Neural progenitor cell (in vitro differentiated cells): ENCODE data around the gene HSF2BP. TPM values are rescaled to one million over a fixed set of nuclear protein-coding genes. Genes with fewer than 3 reads are reported as not detected.

Experiments used
- DNase-seq: peaks from one replicate; pipeline ENCODE4 v3.0.0-alpha.2; 2016; ENCODE audit warnings: low spot score
- H2AFZ ChIP-seq: fragments of 200-600 bp; sonication (generic); replicated peaks from 2 replicates; pipeline ENCODE4 v1.6.1; 2016; ENCODE audit warnings: antibody characterized with exemption
- H3F3A ChIP-seq: fragments of 200-600 bp; sonication (generic); 2 replicates; pipeline ENCODE4 v1.6.1; 2016; ENCODE audit warnings: antibody characterized with exemption, low read depth
- H3K27ac ChIP-seq: fragments of 200-600 bp; sonication (generic); 2 replicates; pipeline ENCODE4 v1.5.1; 2016; ENCODE audit warnings: mild to moderate bottlenecking
- H3K27me3 ChIP-seq: fragments of 200-600 bp; sonication (generic); 2 replicates; pipeline ENCODE4 v1.6.1; 2016; ENCODE audit warnings: mild to moderate bottlenecking, moderate library complexity
- H3K36me3 ChIP-seq: fragments of 200-600 bp; sonication (generic); 2 replicates; pipeline ENCODE4 v1.5.1; 2016
- H3K4me1 ChIP-seq: fragments of 200-600 bp; sonication (generic); 2 replicates; pipeline ENCODE4 v1.6.1; 2016; ENCODE audit warnings: mixed run types
- H3K4me2 ChIP-seq: fragments of 200-600 bp; sonication (generic); 2 replicates; pipeline ENCODE4 v1.6.1; 2016
- H3K4me3 ChIP-seq: fragments of 200-600 bp; sonication (generic); 2 replicates; pipeline ENCODE4 v1.5.1; 2016
- H3K79me2 ChIP-seq: fragments of 200-600 bp; sonication (generic); 2 replicates; pipeline ENCODE4 v1.6.1; 2016; ENCODE audit warnings: low read depth
- H3K9ac ChIP-seq: fragments of 200-600 bp; sonication (generic); 2 replicates; pipeline ENCODE4 v1.6.1; 2016
- H3K9me3 ChIP-seq: fragments of 200-600 bp; sonication (generic); 2 replicates; pipeline ENCODE4 v1.5.1; 2016; ENCODE audit warnings: low read depth
- H4K20me1 ChIP-seq: fragments of 200-600 bp; sonication (generic); 2 replicates; pipeline ENCODE4 v1.6.1; 2016; ENCODE audit warnings: low read depth
- H3K27ac Mint-ChIP-seq: 3 replicates; pipeline ENCODE4 v1.8.0; 2021; ENCODE audit warnings: mixed read lengths
- H3K27me3 Mint-ChIP-seq: 2 replicates; pipeline ENCODE4 v1.8.0; 2022; ENCODE audit warnings: low read depth, mild to moderate bottlenecking, inconsistent platforms, moderate library complexity, mixed read lengths; ENCODE audit not compliant: insufficient read depth
- H3K36me3 Mint-ChIP-seq: 3 replicates; pipeline ENCODE4 v1.8.0; 2021; ENCODE audit warnings: mixed read lengths
- H3K4me1 Mint-ChIP-seq: 3 replicates; pipeline ENCODE4 v1.8.0; 2021; ENCODE audit warnings: mixed read lengths
- H3K4me3 Mint-ChIP-seq: 3 replicates; pipeline ENCODE4 v1.8.0; 2021; ENCODE audit warnings: mild to moderate bottlenecking, moderate library complexity, mixed read lengths
- H3K9me3 Mint-ChIP-seq: 3 replicates; pipeline ENCODE4 v1.8.0; 2020; ENCODE audit warnings: mixed read lengths
- CTCF ChIP-seq: fragments of 200-600 bp; sonication (generic); IDR thresholded peaks from 2 replicates; pipeline ENCODE4 v1.5.1; 2017; ENCODE audit warnings: antibody characterized with exemption, mild to moderate bottlenecking
- EZH2 ChIP-seq: fragments of 200-600 bp; sonication (generic); IDR thresholded peaks from 2 replicates; pipeline ENCODE4 v1.6.1; 2017; ENCODE audit warnings: antibody characterized with exemption, mild to moderate bottlenecking, moderate library complexity
- EZH2phosphoT487 ChIP-seq: fragments of 200-600 bp; sonication (generic); IDR thresholded peaks from 2 replicates; pipeline ENCODE4 v1.6.1; 2017; ENCODE audit warnings: antibody characterized with exemption
- total RNA-seq: library from RNA; depleted of rRNA; stranded (reverse); fragments of >200 nt; gene quantifications from 2 replicates; pipeline ENCODE4 v1.2.3, GENCODE V29; 2015; ENCODE audit warnings: low replicate concordance

HSF2BP gene
- total RNA-seq, 1 donor from 2014 or later = 0.71 TPM

DNA sequence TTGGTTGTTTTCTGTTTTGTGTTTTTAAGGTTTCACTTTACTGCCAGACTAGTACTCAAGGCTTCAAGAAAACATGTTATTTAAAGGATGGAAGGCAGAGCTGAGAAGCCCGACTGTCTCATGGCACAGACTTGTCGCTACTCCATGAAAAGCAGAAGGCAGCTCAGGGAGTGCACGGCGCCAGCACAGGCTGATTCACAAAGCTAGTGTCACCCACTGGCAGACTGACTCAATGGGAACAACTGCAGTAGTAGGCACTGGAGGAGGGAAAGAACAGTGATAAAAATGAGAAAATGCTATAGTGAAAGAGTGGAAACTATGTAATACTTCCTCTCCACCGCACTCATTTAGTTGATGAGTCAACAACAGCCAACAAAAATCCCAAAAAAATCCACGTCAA, 14.7 kb downstream of the HSF2BP start:
- H3K36me3 ChIP-seq = no peaks in the 10 kb centered on the region
- Mint-ChIP-seq H3K4me3 (no peak overlapping the region), H3K9me3 (no peaks in the 10 kb centered on the region), H3K27me3 (no peaks in the 10 kb centered on the region), H3K36me3 (no peaks in the 10 kb centered on the region), H3K4me1 (peaks cover 27% of the 10 kb centered on the region), H3K27ac (no peak overlapping the region)
- H4K20me1 ChIP-seq = no peaks in the 10 kb centered on the region
- H3F3A ChIP-seq = peaks cover 2% of the 10 kb centered on the region
- no peaks in the 10 kb centered on the region for H3K27me3 ChIP-seq
- H3K4me3 ChIP-seq = no peak overlapping the region
- H3K9me3 ChIP-seq = no peaks in the 10 kb centered on the region
- H3K27ac ChIP-seq = no peak overlapping the region
- H3K9ac ChIP-seq = no peak overlapping the region
- TF ChIP-seq EZH2 (no peak), CTCF (no peak), EZH2phosphoT487 (no peak)
- H3K4me2 ChIP-seq = no peak overlapping the region
- no peaks in the 10 kb centered on the region for H3K79me2 ChIP-seq
- no peak overlapping the region for H2AFZ ChIP-seq
- H3K4me1 ChIP-seq = no peaks in the 10 kb centered on the region
- no peak for DNase-seq

DNA sequence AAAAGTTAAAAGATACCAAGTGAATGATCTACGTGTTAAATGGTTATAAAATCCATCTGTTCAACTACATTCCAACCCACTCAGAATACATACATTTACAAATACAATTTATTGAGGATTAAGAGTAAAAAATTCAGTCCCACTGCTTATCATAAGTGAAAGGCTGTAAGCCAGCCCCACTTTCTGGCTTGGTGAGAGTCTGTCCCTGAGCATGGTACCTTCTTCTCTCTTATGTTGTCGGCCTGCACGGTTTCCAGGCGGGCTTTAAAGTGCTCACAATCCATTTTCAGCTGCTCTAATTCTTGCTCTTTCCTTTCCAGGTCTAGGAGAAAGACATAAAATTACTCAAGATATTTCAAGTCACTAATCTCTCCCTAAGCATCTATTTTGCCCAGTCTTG, 15.2 kb downstream of the HSF2BP start:
- Histone ChIP-seq H3K9me3 (no peaks in the 10 kb centered on the region), H4K20me1 (no peaks in the 10 kb centered on the region), H3K9ac (no peak overlapping the region), H3K4me3 (no peak overlapping the region), H2AFZ (no peak overlapping the region), H3K4me2 (no peak overlapping the region), H3K27me3 (no peaks in the 10 kb centered on the region), H3F3A (peaks cover 2% of the 10 kb centered on the region), H3K27ac (no peak overlapping the region), H3K4me1 (no peaks in the 10 kb centered on the region), H3K79me2 (no peaks in the 10 kb centered on the region), H3K36me3 (no peaks in the 10 kb centered on the region)
- Mint-ChIP-seq H3K4me3 (no peak overlapping the region), H3K36me3 (no peaks in the 10 kb centered on the region), H3K9me3 (no peaks in the 10 kb centered on the region), H3K27me3 (no peaks in the 10 kb centered on the region), H3K4me1 (peaks cover 27% of the 10 kb centered on the region), H3K27ac (no peak overlapping the region)
- no peak for TF ChIP-seq EZH2phosphoT487
- TF ChIP-seq CTCF = no peak
- no peak for TF ChIP-seq EZH2
- no peak for DNase-seq

GRCh38 chr21:43643193-43643592, 16.1 kb downstream of the HSF2BP start:
- H3K27ac ChIP-seq = no peak overlapping the region
- no peak overlapping the region for H2AFZ ChIP-seq
- no peak overlapping the region for H3K4me3 ChIP-seq
- no peaks in the 10 kb centered on the region for H3K9me3 Mint-ChIP-seq
- H3K9ac ChIP-seq = no peak overlapping the region
- no peak overlapping the region for H3K4me3 Mint-ChIP-seq
- no peaks in the 10 kb centered on the region for H3K36me3 Mint-ChIP-seq
- H3K4me1 Mint-ChIP-seq = peaks cover 27% of the 10 kb centered on the region
- peak overlapping the region; percentile 33 for H3K27ac Mint-ChIP-seq
- no peaks in the 10 kb centered on the region for H3K79me2 ChIP-seq
- H3F3A ChIP-seq = peaks cover 2% of the 10 kb centered on the region
- no peak for DNase-seq
- no peak overlapping the region for H3K4me2 ChIP-seq
- TF ChIP-seq CTCF (no peak), EZH2phosphoT487 (no peak), EZH2 (no peak)
- H3K9me3 ChIP-seq = no peaks in the 10 kb centered on the region
- H3K4me1 ChIP-seq = no peaks in the 10 kb centered on the region
- H3K27me3 Mint-ChIP-seq = no peaks in the 10 kb centered on the region
- no peaks in the 10 kb centered on the region for H4K20me1 ChIP-seq
- no peaks in the 10 kb centered on the region for H3K27me3 ChIP-seq
- H3K36me3 ChIP-seq = no peaks in the 10 kb centered on the region

GRCh38 chr21:43640400-43640799, 18.9 kb downstream of the HSF2BP start:
- Histone ChIP-seq H3K9me3 (no peaks in the 10 kb centered on the region), H3K79me2 (no peaks in the 10 kb centered on the region), H3K4me2 (no peak overlapping the region), H3K27me3 (no peaks in the 10 kb centered on the region), H3K9ac (no peak overlapping the region), H3K4me1 (no peaks in the 10 kb centered on the region), H3K4me3 (no peak overlapping the region), H3K27ac (no peak overlapping the region), H3F3A (no peaks in the 10 kb centered on the region), H2AFZ (no peak overlapping the region), H4K20me1 (no peaks in the 10 kb centered on the region), H3K36me3 (no peaks in the 10 kb centered on the region)
- Mint-ChIP-seq H3K4me3 (no peak overlapping the region), H3K9me3 (no peaks in the 10 kb centered on the region), H3K36me3 (no peaks in the 10 kb centered on the region), H3K27ac (no peak overlapping the region), H3K4me1 (peaks cover 16% of the 10 kb centered on the region), H3K27me3 (no peaks in the 10 kb centered on the region)
- TF ChIP-seq EZH2 (no peak), EZH2phosphoT487 (no peak), CTCF (no peak)
- no peak for DNase-seq
